Thymus (tissue), 11 donors: Measurements from ENCODE around the gene RHOT1. TPM values are rescaled to one million over a fixed set of nuclear protein-coding genes. Genes with fewer than 3 reads are reported as not detected.
"Not testable (repeated sequence)": the region's sequence is repeated elsewhere in the genome, so short reads cannot be mapped to it uniquely, and the experiment has no call there.

Experiments
- DNase-seq, 9 donors: peaks; one replicate each; pipeline ENCODE4 v3.0.0-alpha.2; 2013; ENCODE audit warnings: low spot score in 9 of 9, low read depth in 6 of 9, missing footprints in 1 of 9
- H3K27ac ChIP-seq, 2 donors: one replicate each; pipeline ENCODE4 v1.5.1; 2013; ENCODE audit warnings: control low read depth in 1 of 2, low read depth in 1 of 2, low read length in 1 of 2, mild to moderate bottlenecking in 1 of 2, moderate library complexity in 1 of 2
- H3K27me3 ChIP-seq, 2 donors: one replicate each; pipeline ENCODE4 v1.5.1; 2013; ENCODE audit warnings: low read length in 1 of 2; ENCODE audit not compliant: control insufficient read depth in 2 of 2, insufficient read depth in 1 of 2
- H3K36me3 ChIP-seq, 2 donors: one replicate each; pipeline ENCODE4 v1.5.1; 2013; ENCODE audit warnings: low read length in 1 of 2, mild to moderate bottlenecking in 1 of 2, moderate library complexity in 1 of 2; ENCODE audit not compliant: control insufficient read depth in 2 of 2, insufficient read depth in 2 of 2
- H3K4me1 ChIP-seq, 2 donors: one replicate each; pipeline ENCODE4 v1.5.1; 2013; ENCODE audit warnings: low read length in 2 of 2; ENCODE audit not compliant: control insufficient read depth in 2 of 2, insufficient read depth in 2 of 2
- H3K4me3 ChIP-seq, 2 donors: one replicate each; pipeline ENCODE4 v1.5.1; 2013; ENCODE audit warnings: low read length in 2 of 2, control low read depth in 1 of 2, mild to moderate bottlenecking in 1 of 2
- H3K9me3 ChIP-seq, 2 donors: one replicate each; pipeline ENCODE4 v1.5.1; 2013; ENCODE audit warnings: low read length in 1 of 2, mild to moderate bottlenecking in 1 of 2; ENCODE audit not compliant: control insufficient read depth in 2 of 2, insufficient read depth in 1 of 2
- WGBS: extraction: QIAGEN DNeasy Blood & Tissue Kit; methylation state at CpG from one replicate; pipeline ENCODE4 v1.1.7; 2013; 5-methylcytosine and 5-hydroxymethylcytosine counted together
- polyA plus RNA-seq: library from polyadenylated mRNA; stranded (reverse); fragments of 200-250 nt; gene quantifications from one replicate; pipeline ENCODE4 v1.2.3, GENCODE V29; 2013
- total RNA-seq: library from RNA; stranded (reverse); fragments of 120-200 nt; gene quantifications from one replicate; pipeline ENCODE4 v1.2.4, GENCODE V29; 2013
- donor health status: healthy.

RHOT1 gene
- total and polyA plus RNA-seq, 2 donors: 43.9 to 51.6 TPM

DNA sequence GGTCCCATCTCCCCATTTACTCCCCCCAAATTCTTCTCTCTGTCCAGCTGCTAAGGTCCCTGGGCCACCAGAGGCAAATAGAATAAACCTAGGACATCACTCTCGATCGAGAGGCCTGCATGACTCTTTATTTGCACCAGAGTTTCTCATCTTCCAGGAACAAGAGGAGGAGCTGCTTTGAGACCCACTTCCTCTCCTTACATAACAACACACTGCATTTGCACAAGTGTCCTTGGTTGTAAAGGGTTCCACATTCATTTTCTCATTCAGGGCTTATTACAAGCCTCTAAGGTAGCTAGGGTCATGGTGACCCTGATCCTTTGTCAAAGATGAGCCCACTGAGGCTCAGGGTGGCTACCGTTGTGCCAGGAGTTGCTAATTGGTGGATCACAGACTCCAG is 38.1 kb upstream of the RHOT1 start:
- Histone ChIP-seq H3K27ac (peak overlapping the region; percentile 8 to 48), H3K27me3 (no peaks in the 10 kb centered on the region), H3K4me1 (peaks cover 0 to 13% of the 10 kb centered on the region in 2 donors), H3K4me3 (no peak overlapping the region), H3K36me3 (no peaks in the 10 kb centered on the region), H3K9me3 (no peaks in the 10 kb centered on the region)
- DNase-seq: peak in 1 of 9 donors; percentile 48
- 57% methylated on average over 3 of the region's 3 CpGs for WGBS

DNA sequence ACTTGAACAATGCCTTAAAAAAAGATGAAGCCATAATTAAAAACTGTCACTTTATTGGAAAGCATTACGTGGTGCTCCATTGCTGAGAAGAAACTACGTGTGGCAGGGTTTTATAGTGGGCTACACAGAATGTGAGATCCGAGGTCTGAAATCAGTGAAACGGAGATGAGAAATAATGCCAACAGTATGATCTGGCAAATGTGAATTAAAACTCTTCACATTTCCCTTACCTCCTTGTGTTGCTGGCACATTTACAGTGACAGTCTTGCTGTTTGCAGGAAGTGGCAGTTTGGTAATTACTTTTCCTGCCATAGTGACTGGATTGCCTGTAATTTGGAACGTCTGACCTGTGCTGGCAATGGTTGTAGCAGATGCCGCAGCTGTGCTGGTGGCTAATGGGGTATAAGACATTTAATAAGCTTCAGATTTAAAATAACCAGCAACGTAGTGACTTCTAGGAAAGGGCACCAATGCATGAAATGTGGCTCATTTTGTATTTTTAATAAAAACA is 35.8 kb upstream of the RHOT1 start:
- H3K27me3 ChIP-seq, H3K4me3 ChIP-seq, H3K9me3 ChIP-seq, H3K36me3 ChIP-seq, DNase-seq: not testable (repeated sequence)
- 48% methylated on average over 7 of the region's 7 CpGs for WGBS
- Histone ChIP-seq H3K4me1 (peaks cover 0 to 13% of the 10 kb centered on the region in 2 donors), H3K27ac (peak overlapping the region in 1 of 2 donors; percentile 12)

GRCh38 chr17:32107194-32107593 is 35.1 kb upstream of the RHOT1 start:
- H3K27ac ChIP-seq: peak overlapping the region in 1 of 2 donors; percentile 31
- 52% methylated on average over 1 of the region's 1 CpG for WGBS

DNA sequence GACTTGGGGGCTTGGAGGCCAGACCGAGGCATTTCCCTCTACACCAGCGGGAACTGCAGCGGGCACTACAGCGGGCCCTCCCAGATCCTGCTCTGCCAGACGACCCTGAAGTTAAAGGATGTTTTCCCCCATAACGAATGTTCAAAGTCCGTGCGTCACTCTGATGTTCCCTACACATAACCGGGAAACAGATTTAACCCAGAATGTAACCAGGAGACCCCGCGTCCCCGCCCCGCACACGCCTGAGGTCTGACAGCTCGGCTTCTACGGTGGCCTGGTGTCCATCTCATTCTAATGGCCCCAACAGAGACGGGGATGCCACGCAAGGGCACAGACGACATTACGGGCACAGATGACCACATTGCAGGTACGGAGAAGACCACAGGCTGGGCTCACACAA is 31.7 kb upstream of the RHOT1 start:
- DNase-seq: no peak
- Histone ChIP-seq H3K36me3 (no peaks in the 10 kb centered on the region), H3K27ac (no peak overlapping the region), H3K27me3 (no peaks in the 10 kb centered on the region), H3K9me3 (no peaks in the 10 kb centered on the region), H3K4me3 (no peak overlapping the region), H3K4me1 (peaks cover 4 to 16% of the 10 kb centered on the region in 2 donors)
- 97% methylated on average over 21 of the region's 21 CpGs for WGBS

More at GRCh38 chr17:32107194-32107593, 35.1 kb upstream of the RHOT1 start:
- H3K36me3 ChIP-seq, H3K9me3 ChIP-seq, DNase-seq, H3K4me3 ChIP-seq, H3K27me3 ChIP-seq: not testable (repeated sequence)
- H3K4me1 ChIP-seq: peaks cover 0 to 19% of the 10 kb centered on the region in 2 donors

DNA sequence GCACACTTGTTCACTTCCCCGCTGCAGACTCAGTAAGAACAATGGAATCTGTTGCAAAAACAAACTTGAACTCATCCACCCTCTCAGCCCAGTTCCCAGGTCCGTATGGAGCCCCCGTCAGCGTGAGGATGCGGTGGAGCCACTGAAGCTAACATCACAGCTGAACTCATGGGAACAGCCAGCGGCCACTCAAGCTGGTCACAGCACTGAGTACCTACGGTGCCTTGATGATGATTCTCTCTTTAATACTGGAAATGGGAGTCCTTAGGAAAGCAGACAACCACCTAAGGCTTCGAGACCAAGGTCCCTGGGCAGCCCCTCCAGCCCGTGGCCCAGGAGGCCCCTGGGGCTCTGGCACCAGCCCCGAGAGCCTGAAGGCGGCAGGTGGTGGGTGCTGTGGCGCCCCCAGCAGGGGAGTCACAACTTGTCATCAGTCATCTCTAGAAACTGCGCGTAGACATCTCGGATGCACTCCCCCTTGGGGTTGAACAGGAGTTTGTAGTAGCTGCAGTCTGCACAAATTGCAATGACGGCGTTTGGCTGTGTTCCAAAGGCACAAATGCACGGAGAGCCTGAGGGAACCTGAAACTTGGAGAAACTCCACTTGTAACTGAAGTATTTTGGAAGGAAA is 31.0 kb upstream of the RHOT1 start:
- Histone ChIP-seq H3K4me1 (peaks cover 4 to 16% of the 10 kb centered on the region in 2 donors), H3K4me3 (no peak overlapping the region), H3K9me3 (no peaks in the 10 kb centered on the region), H3K27me3 (no peaks in the 10 kb centered on the region), H3K27ac (no peak overlapping the region), H3K36me3 (no peaks in the 10 kb centered on the region)
- WGBS: 81% methylated on average over 18 of the region's 18 CpGs
- DNase-seq: peak in 1 of 9 donors; percentile 41

- Histone ChIP-seq H3K27ac (no peak overlapping the region), H3K4me1 (peaks cover 4 to 16% of the 10 kb centered on the region in 2 donors), H3K36me3 (no peaks in the 10 kb centered on the region), H3K27me3 (no peaks in the 10 kb centered on the region), H3K4me3 (no peak overlapping the region), H3K9me3 (no peaks in the 10 kb centered on the region)
- 98% methylated on average over 20 of the region's 20 CpGs for WGBS
- DNase-seq: no peak
These were observed 29.9 kb upstream of the RHOT1 start for GRCh38 chr17:32112416-32112815.

DNA sequence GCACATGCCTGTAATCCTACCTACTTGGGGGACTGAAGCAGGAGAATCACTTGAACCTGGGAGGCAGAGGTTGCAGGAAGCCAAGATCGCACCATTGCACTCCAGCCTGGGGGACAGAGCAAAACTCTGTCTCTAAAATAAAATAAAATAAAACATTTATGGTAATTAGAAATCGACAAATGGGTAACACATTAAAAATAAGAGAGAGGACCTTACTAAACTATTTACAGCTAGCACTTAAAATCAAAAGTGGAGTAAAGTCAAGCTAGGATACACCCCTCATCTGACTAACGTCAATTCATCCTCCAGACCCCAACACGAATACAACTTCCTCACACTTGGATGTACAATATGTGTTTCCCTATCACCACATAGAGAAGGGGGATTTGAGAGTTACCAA is 27.8 kb upstream of the RHOT1 start:
- no peaks in the 10 kb centered on the region for H3K27me3 ChIP-seq
- H3K4me3 ChIP-seq: no peak overlapping the region
- no peak overlapping the region for H3K27ac ChIP-seq
- 48% methylated on average over 4 of the region's 4 CpGs for WGBS
- H3K36me3 ChIP-seq: no peaks in the 10 kb centered on the region
- H3K9me3 ChIP-seq: no peaks in the 10 kb centered on the region
- peaks cover 4 to 17% of the 10 kb centered on the region in 2 donors for H3K4me1 ChIP-seq
- DNase-seq: no peak

- not testable (repeated sequence) for H3K4me3 ChIP-seq, H3K36me3 ChIP-seq, DNase-seq, H3K9me3 ChIP-seq, H3K27me3 ChIP-seq, H3K27ac ChIP-seq
- 96% methylated on average over 8 of the region's 8 CpGs for WGBS
- peaks cover 4 to 17% of the 10 kb centered on the region in 2 donors for H3K4me1 ChIP-seq
These were observed 26.8 kb upstream of the RHOT1 start for GRCh38 chr17:32115546-32115945.

DNA sequence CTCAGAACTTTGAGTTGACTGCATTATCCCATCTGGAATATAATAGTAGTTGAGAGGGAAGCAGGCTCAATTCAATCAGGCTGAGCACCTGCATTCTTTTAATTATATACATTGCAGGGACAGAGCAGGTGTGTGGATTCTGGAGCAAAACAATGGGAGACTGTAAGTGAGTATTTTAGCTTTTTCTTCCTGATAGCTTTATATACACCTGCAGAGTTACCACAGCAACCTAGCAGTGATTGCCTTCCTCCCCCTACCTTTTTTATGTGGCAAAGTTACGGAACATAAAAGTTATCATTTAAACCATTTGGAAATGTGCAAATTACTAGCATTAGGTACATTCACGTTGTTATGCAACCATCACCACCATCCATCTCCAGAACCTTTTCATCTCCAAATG is 25.4 kb upstream of the RHOT1 start:
- WGBS: 34% methylated on average over 2 of the region's 2 CpGs
- no peaks in the 10 kb centered on the region for H3K36me3 ChIP-seq
- H3K4me1 ChIP-seq: peaks cover 4 to 13% of the 10 kb centered on the region in 2 donors

More for the DNA sequence above, 25.4 kb upstream of the RHOT1 start:
- no peak for DNase-seq
- Histone ChIP-seq H3K4me3 (no peak overlapping the region), H3K27ac (no peak overlapping the region), H3K27me3 (no peaks in the 10 kb centered on the region), H3K9me3 (no peaks in the 10 kb centered on the region)
